Liver (tissue), 9 donors: ENCODE measurements around the gene PSMG3. TPM values are rescaled to one million over a fixed set of nuclear protein-coding genes. Genes with fewer than 3 reads are reported as not detected.

Experiments used
- DNase-seq: peaks from one replicate; pipeline ENCODE4 v3.0.0-alpha.2; 2017; ENCODE audit warnings: low spot score
- H3K27ac ChIP-seq, 2 donors: one replicate each; pipeline ENCODE4 v1.7.0; 2013; ENCODE audit warnings: inconsistent platforms in 2 of 2, low read length in 2 of 2, control low read depth in 1 of 2, low read depth in 1 of 2, mild to moderate bottlenecking in 1 of 2
- H3K27me3 ChIP-seq, 4 donors: one replicate each; pipeline versions ENCODE4 v1.6.1 to v1.7.0; 2013; ENCODE audit warnings: low read length in 3 of 4, inconsistent platforms in 1 of 4, mild to moderate bottlenecking in 1 of 4, moderate library complexity in 1 of 4; ENCODE audit not compliant: control insufficient read depth in 4 of 4, insufficient read depth in 4 of 4
- H3K36me3 ChIP-seq, 4 donors: one replicate each; pipeline versions ENCODE4 v1.6.1 to v1.7.0; 2013; ENCODE audit warnings: low read length in 3 of 4, mild to moderate bottlenecking in 3 of 4, low read depth in 1 of 4, moderate library complexity in 1 of 4; ENCODE audit not compliant: control insufficient read depth in 4 of 4, insufficient read depth in 3 of 4
- H3K4me1 ChIP-seq, 4 donors: one replicate each; pipeline versions ENCODE4 v1.6.1 to v1.7.0; 2013; ENCODE audit warnings: low read length in 3 of 4, mild to moderate bottlenecking in 3 of 4, moderate library complexity in 1 of 4; ENCODE audit not compliant: control insufficient read depth in 4 of 4, insufficient read depth in 4 of 4
- H3K4me3 ChIP-seq, 3 donors: one replicate each; pipeline versions ENCODE4 v1.6.1 to v1.7.0; 2013; ENCODE audit warnings: low read length in 3 of 3, control low read depth in 1 of 3, low read depth in 1 of 3, mild to moderate bottlenecking in 1 of 3
- H3K9ac ChIP-seq, 2 donors: one replicate each; pipeline ENCODE4 v1.7.0; 2013; ENCODE audit warnings: low read length in 2 of 2, mild to moderate bottlenecking in 2 of 2, moderate library complexity in 2 of 2, control low read depth in 1 of 2, low read depth in 1 of 2
- H3K9me3 ChIP-seq, 4 donors: one replicate each; pipeline versions ENCODE4 v1.6.1 to v1.7.0; 2013; ENCODE audit warnings: low read length in 3 of 4; ENCODE audit not compliant: control insufficient read depth in 4 of 4
- ATF3 ChIP-seq: IDR thresholded peaks from 2 replicates; pipeline ENCODE4 v1.6.1; 2016; ENCODE audit warnings: antibody characterized with exemption
- CTCF ChIP-seq: fragments of 150-350 bp; IDR thresholded peaks from 2 replicates; pipeline ENCODE4 v1.5.1; 2017; ENCODE audit warnings: improper control_type of control experiment, low read depth, low read length; ENCODE audit not compliant: missing input control
- EGR1 ChIP-seq, 2 donors: IDR thresholded peaks; 2 replicates each; pipeline ENCODE4 v1.6.1; 2016 to 2018; ENCODE audit warnings: antibody characterized with exemption in 2 of 2, low read depth in 2 of 2
- FOXA1 ChIP-seq: IDR thresholded peaks from 2 replicates; pipeline ENCODE4 v1.6.1; 2016; ENCODE audit warnings: antibody characterized with exemption
- FOXA2 ChIP-seq: IDR thresholded peaks from 2 replicates; pipeline ENCODE4 v1.6.1; 2016; ENCODE audit warnings: antibody characterized with exemption
- GABPA ChIP-seq, 2 donors: IDR thresholded peaks in 1 of 2; conservative IDR thresholded peaks in 1 of 2; 2 replicates each; pipeline ENCODE4 v1.6.1; 2016; ENCODE audit warnings: antibody characterized with exemption in 2 of 2, mild to moderate bottlenecking in 1 of 2, moderate library complexity in 1 of 2
- HNF4A ChIP-seq, 2 donors: conservative IDR thresholded peaks; 2 replicates each; pipeline ENCODE4 v1.6.1; 2016; ENCODE audit warnings: antibody characterized with exemption in 2 of 2, mild to moderate bottlenecking in 2 of 2
- HNF4G ChIP-seq: IDR thresholded peaks from 2 replicates; pipeline ENCODE4 v1.6.1; 2016; ENCODE audit warnings: antibody characterized with exemption
- JUND ChIP-seq, 2 donors: IDR thresholded peaks; 2 replicates each; pipeline ENCODE4 v1.6.1; 2016; ENCODE audit warnings: antibody characterized with exemption in 2 of 2
- MAX ChIP-seq: IDR thresholded peaks from 2 replicates; pipeline ENCODE4 v1.6.1; 2016; ENCODE audit warnings: antibody characterized with exemption
- NR2F2 ChIP-seq: IDR thresholded peaks from 2 replicates; pipeline ENCODE4 v1.6.1; 2016; ENCODE audit warnings: antibody characterized with exemption
- RAD21 ChIP-seq, 2 donors: IDR thresholded peaks; 2 replicates each; pipeline ENCODE4 v1.6.1; 2016; ENCODE audit warnings: antibody characterized with exemption in 2 of 2, mild to moderate bottlenecking in 2 of 2
- REST ChIP-seq: IDR thresholded peaks from 2 replicates; pipeline ENCODE4 v1.6.1; 2016; ENCODE audit warnings: antibody characterized with exemption, mild to moderate bottlenecking
- RXRA ChIP-seq, 2 donors: IDR thresholded peaks; 2 replicates each; pipeline ENCODE4 v1.6.1; 2017 to 2018; ENCODE audit warnings: antibody characterized with exemption in 2 of 2, mild to moderate bottlenecking in 1 of 2
- SP1 ChIP-seq: IDR thresholded peaks from 2 replicates; pipeline ENCODE4 v1.6.1; 2018; ENCODE audit warnings: antibody characterized with exemption, mild to moderate bottlenecking
- TAF1 ChIP-seq: conservative IDR thresholded peaks from 2 replicates; pipeline ENCODE4 v1.6.1; 2016; ENCODE audit warnings: antibody characterized with exemption, mild to moderate bottlenecking
- YY1 ChIP-seq: IDR thresholded peaks from 2 replicates; pipeline ENCODE4 v1.6.1; 2016; ENCODE audit warnings: antibody characterized with exemption, mild to moderate bottlenecking
- ZBTB33 ChIP-seq: IDR thresholded peaks from 2 replicates; pipeline ENCODE4 v1.6.1; 2016; ENCODE audit warnings: antibody characterized with exemption
- WGBS: extraction: QIAGEN DNeasy Blood & Tissue Kit; methylation state at CpG from one replicate; pipeline ENCODE4 v1.1.7; 2013; 5-methylcytosine and 5-hydroxymethylcytosine counted together
- polyA plus RNA-seq, 2 donors: library from polyadenylated mRNA; stranded (reverse) in 1 of 2; unstranded in 1 of 2; fragments of 200-250 nt in 1 of 2; fragments of >200 nt in 1 of 2; fragmentation: Nextera tagmentation in 1 of 2; extraction: Ambion mirVana in 1 of 2; gene quantifications; one replicate each; pipeline versions ENCODE4 v1.2.1 to v1.2.3, GENCODE V29; 2013 to 2015
- total RNA-seq, 2 donors: library from RNA; depleted of rRNA; stranded (reverse); fragments of >200 nt; gene quantifications; one replicate each; pipeline ENCODE4 v1.2.3, GENCODE V29; 2014
- donor health status: healthy.
- donor health status: healthy.
- donor health status: healthy.
- donor health status: healthy.
- donor health status: healthy.

PSMG3 gene
- total and polyA plus RNA-seq, 4 donors, result 10.1 to 22.4 (median 15.7) TPM

GRCh38 chr7:1550005-1550845 lies 19.6 kb downstream of the PSMG3 start:
- Histone ChIP-seq H3K27ac (no peak overlapping the region), H3K27me3 (no peaks in the 10 kb centered on the region), H3K4me3 (no peak overlapping the region), H3K36me3 (peaks cover 0 to 22% (median 11%) of the 10 kb centered on the region in 4 donors), H3K9me3 (no peaks in the 10 kb centered on the region), H3K9ac (no peak overlapping the region), H3K4me1 (peaks cover 2 to 11% (median 7%) of the 10 kb centered on the region in 4 donors)
- WGBS, result 94% methylated on average over 42 of the region's 42 CpGs
- TF ChIP-seq CTCF (no peak), EGR1 (IDR thresholded peaks at IDR 0.05; ENCODE audit: low read depth in 2 of 2) (no peak), FOXA2 (no peak), RXRA (IDR thresholded peaks at IDR 0.05) (no peak), GABPA (IDR thresholded peaks at IDR 0.05 in 1 of 2, conservative IDR thresholded peaks at IDR 0.05 in 1 of 2) (no peak), NR2F2 (no peak), HNF4A (conservative IDR thresholded peaks at IDR 0.05) (no peak), ATF3 (no peak), SP1 (no peak), TAF1 (no peak), JUND (IDR thresholded peaks at IDR 0.05) (no peak), REST (no peak), YY1 (no peak), RAD21 (IDR thresholded peaks at IDR 0.05) (no peak), HNF4G (no peak), MAX (no peak), FOXA1 (no peak), ZBTB33 (no peak)
- no peak for DNase-seq
